GM12878 (cell line): ENCODE results near the gene DDR2. TPM values are rescaled to one million over a fixed set of nuclear protein-coding genes. Genes with fewer than 3 reads are reported as not detected.
A peak's percentile ranks its signal among the peaks of the same experiment; 100 is the strongest.
"Not testable (repeated sequence)": the region's sequence is repeated elsewhere in the genome, so short reads cannot be mapped to it uniquely, and the experiment has no call there.

Source experiments
- ATAC-seq: fragments of 200-7000 bp; cut with Tn5 transposase; 3 replicates; pipeline ENCODE4 v1.9.1; 2020; ENCODE audit warnings: mild to moderate bottlenecking, moderate library complexity
- BruUV-seq: library from RNA; stranded (reverse); fragments of 400-500 nt; replicated peaks from 2 replicates; lab custom pipeline; 2021; lab: Mats Ljungman, UMichigan
- CTCF ChIA-PET: fragments of 300-600 bp; sonication (Branson Sonifier 250); formaldehyde crosslinking; extraction: SDS; loops from one replicate; lab custom pipeline; 2021; ENCODE audit warnings: inconsistent platforms; lab: Yijun Ruan, JAX
- POLR2A ChIA-PET: fragments of 350-600 bp; formaldehyde crosslinking; extraction: SDS; loops from one replicate; lab custom pipeline; 2021; ENCODE audit warnings: inconsistent platforms; lab: Charles Lee
- RAD21 ChIA-PET: fragments of 300-600 bp; sonication (Branson Sonifier 250); formaldehyde crosslinking; loops from one replicate; lab custom pipeline; 2023; ENCODE audit warnings: antibody characterized with exemption; ENCODE audit not compliant: unreplicated experiment; lab: Charles Lee
- SMC1A ChIA-PET: fragments of 300-600 bp; sonication (Branson Sonifier 250); formaldehyde crosslinking; loops from one replicate; lab custom pipeline; 2023; ENCODE audit not compliant: unreplicated experiment, uncharacterized antibody; lab: Charles Lee
- DNase-seq: peaks from one replicate; pipeline ENCODE4 v3.0.0-alpha.2; 2011; ENCODE audit warnings: low read depth, low spot score
- FAIRE-seq: peaks from 3 replicates; lab custom pipeline; 2011; peaks lifted over from hg19 to GRCh38; lab: Jason Lieb, UNC
- H2AFZ ChIP-seq: 2 replicates; pipeline ENCODE4 v1.6.0; 2011; ENCODE audit warnings: low read depth, low read length, control low read depth; ENCODE audit not compliant: control insufficient read depth
- H3K27ac ChIP-seq: 2 replicates; pipeline ENCODE4 v1.5.1; 2011; ENCODE audit warnings: control low read depth; ENCODE audit not compliant: control insufficient read depth, insufficient read depth
- H3K27me3 ChIP-seq, 2 experiments: replicated peaks in 1 of 2; 2 replicates each; pipeline versions ENCODE4 v1.6.0 to v1.6.1; 2011; ENCODE audit warnings: low read length in 1 of 2; ENCODE audit not compliant: control insufficient read depth in 2 of 2, insufficient read depth in 2 of 2
- H3K36me3 ChIP-seq, 2 experiments: 2 replicates each; pipeline ENCODE4 v1.5.1; 2011; ENCODE audit warnings: low read length in 1 of 2; ENCODE audit not compliant: control insufficient read depth in 2 of 2, insufficient read depth in 2 of 2
- H3K4me1 ChIP-seq: 2 replicates; pipeline ENCODE4 v1.6.1; 2011; ENCODE audit warnings: mild to moderate bottlenecking, low read length, moderate library complexity, mixed read lengths; ENCODE audit not compliant: control insufficient read depth, insufficient read depth
- H3K4me2 ChIP-seq: 2 replicates; pipeline ENCODE4 v1.6.0; 2011; ENCODE audit warnings: control low read depth; ENCODE audit not compliant: control insufficient read depth, insufficient read depth
- H3K4me3 ChIP-seq: fragments of 200-600 bp; sonication (generic); 2 replicates; pipeline ENCODE4 v1.5.1; 2016
- H3K79me2 ChIP-seq: 2 replicates; pipeline ENCODE4 v1.6.0; 2011; ENCODE audit warnings: low read length; ENCODE audit not compliant: control insufficient read depth, insufficient read depth
- H3K9ac ChIP-seq: 2 replicates; pipeline ENCODE4 v1.8.0; 2011; ENCODE audit warnings: low read length, control low read depth, mixed read lengths; ENCODE audit not compliant: control insufficient read depth, insufficient read depth
- H3K9me3 ChIP-seq: replicated peaks from 3 replicates; pipeline ENCODE4 v1.5.1; 2011; ENCODE audit warnings: mild to moderate bottlenecking, low read length; ENCODE audit not compliant: control insufficient read depth, insufficient read depth
- H4K20me1 ChIP-seq: 2 replicates; pipeline ENCODE4 v1.6.0; 2011; ENCODE audit not compliant: control insufficient read depth, insufficient read depth
- RAD21 ChIP-seq: IDR thresholded peaks from 2 replicates; pipeline ENCODE4 v1.6.1; 2011; ENCODE audit warnings: mild to moderate bottlenecking, low read depth, low read length, moderate library complexity; ENCODE audit not compliant: insufficient read depth
- SMC3 ChIP-seq: IDR thresholded peaks from 2 replicates; pipeline ENCODE4 v1.6.1; 2011; ENCODE audit warnings: low read length, improper control_type of control experiment, borderline replicate concordance
- WGBS: methylation state at CpG from one replicate; pipeline ENCODE4 v1.1.6; 2016; ENCODE audit warnings: low lambda C conversion rate; ENCODE audit not compliant: insufficient replicate concordance, insufficient coverage; ENCODE audit errors: missing lambda C conversion rate; 5-methylcytosine and 5-hydroxymethylcytosine counted together
- in situ Hi-C: fragments of 300-500 bp; cut with MboI; formaldehyde crosslinking; loops from 9 replicates; pipeline ENCODE4 v1.14.3; 2018; ENCODE audit warnings: mixed read lengths
- intact Hi-C: fragments of 100-400 bp; cut with micrococcal nuclease; formaldehyde crosslinking; loops from one replicate; pipeline ENCODE4 v1.14.2; 2022; ENCODE audit not compliant: unreplicated experiment
- polyA plus RNA-seq, 11 experiments: library from polyadenylated mRNA; depleted of rRNA in 4 of 11; unstranded in 6 of 11; stranded (reverse) in 5 of 11; fragments of >200 nt; fragmentation: Nextera tagmentation in 4 of 11; fragmentation: Illumina TruSeq in 1 of 11; extraction: Ambion mirVana in 4 of 11; extraction: Trizol in 1 of 11; gene quantifications; 1 replicate in 1 of 11; 2 replicates in 10 of 11; pipeline versions ENCODE4 v1.2.1 to v1.2.3, GENCODE V29; 2011 to 2016; ENCODE audit warnings: inconsistent platforms in 2 of 11, missing spikeins in 2 of 11, low read depth in 1 of 11
- total RNA-seq, 4 experiments: library from RNA; depleted of rRNA in 3 of 4; stranded (reverse); fragments of >200 nt in 3 of 4; fragmentation: Illumina TruSeq in 1 of 4; extraction: Trizol in 1 of 4; gene quantifications; 2 replicates each; pipeline versions ENCODE4 v1.2.1 to v1.2.3, GENCODE V29; 2013 to 2021
- TF ChIP-seq, protein P1 (sequence below), 3 experiments: IDR thresholded peaks in 2 of 3; conservative IDR thresholded peaks in 1 of 3; 2 replicates each; pipeline ENCODE4 v1.5.1; 2011; ENCODE audit warnings: low read depth in 3 of 3, low read length in 3 of 3, mild to moderate bottlenecking in 3 of 3, control low read depth in 2 of 3, moderate library complexity in 2 of 3, inconsistent platforms in 1 of 3, mixed read lengths in 1 of 3; ENCODE audit not compliant: control insufficient read depth in 2 of 3, insufficient read depth in 1 of 3; ENCODE audit errors: extremely low read depth in 1 of 3

Gene DDR2
- total and polyA plus RNA-seq, 10 of the 15 experiments (the other 5 are each of a cell fraction or from before 2014, with no cell fraction given) = 1.9 to 8.8 (median 5.5) TPM

DNA sequence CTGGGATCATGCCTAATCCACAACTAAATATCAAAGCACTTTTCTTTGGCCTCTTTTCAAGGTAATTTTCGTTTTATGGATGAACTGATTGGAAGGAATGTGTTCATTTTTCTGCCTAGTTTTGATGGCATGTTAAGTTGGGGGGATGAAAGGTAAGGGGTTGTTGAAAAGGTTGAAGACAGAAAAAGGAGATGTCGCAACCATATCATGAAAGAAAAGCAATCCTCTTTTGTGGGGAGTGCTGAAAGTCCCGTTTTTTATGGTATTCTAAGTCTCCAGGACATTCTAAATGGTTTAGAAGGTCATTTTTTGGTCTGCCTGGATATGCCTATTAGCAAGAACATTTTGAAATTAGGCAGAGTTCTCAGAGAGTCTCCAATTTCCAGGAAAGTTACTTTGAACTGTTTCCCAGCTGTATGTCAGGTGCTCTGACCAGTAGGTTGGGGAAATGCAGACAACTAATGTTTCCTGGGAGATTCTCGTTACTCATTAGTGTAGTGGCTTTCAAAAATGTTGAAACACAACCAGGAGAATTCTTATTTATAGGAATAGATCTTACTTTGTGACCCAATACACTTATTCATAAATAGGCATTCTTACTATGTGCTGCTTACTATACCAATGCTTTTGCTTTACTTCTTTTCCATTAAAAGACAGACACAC, 164.5 kb downstream of the DDR2 start:
- 49% methylated on average over 4 of the region's 4 CpGs for WGBS

DNA sequence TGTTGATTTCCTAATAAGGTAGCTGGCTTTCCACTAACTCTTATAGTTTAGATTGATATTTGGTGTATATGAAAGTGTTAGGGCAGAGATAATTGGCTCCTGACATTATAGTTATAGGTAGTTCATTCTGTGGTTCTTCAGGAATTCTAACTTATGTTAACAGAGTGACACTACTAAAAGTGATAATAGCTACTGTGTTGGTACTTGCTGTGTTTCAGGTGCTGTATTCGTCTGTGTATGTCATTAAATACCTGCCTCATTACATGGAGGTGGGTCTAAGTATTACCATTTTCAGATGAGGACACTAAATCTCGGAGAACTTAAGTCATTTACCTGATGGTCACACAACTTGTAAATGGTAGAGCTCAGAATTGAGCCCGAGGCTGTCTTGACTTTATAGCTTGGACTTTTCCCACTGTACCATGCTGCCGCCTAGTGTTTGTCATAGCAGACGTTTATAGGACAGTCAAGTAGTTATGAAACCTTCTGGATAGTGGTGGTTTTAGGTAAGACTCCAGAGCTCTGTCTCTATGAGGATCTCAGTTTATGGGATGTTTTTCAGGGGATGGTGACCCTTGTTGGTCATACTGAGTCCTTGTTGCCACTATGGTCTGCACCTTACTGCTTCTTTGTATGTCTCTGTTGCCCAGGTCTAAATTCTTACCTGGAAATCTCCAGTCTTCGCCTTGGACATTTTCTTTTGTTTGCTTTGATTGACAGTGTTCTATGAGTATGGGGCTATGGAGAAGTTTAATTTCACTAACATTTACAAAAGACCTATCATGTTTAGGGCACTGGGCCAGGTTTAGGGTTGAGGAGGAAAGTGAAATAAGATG, 167.9 kb downstream of the DDR2 start:
- ChIA-PET POLR2A (interaction anchor here (0.5 kb wide), 1 partner anchor 51 kb away, joined by 5 read pairs; no protein-coding TSS in a partner anchor), SMC1A (interaction anchor here (0.7 to 4.5 kb wide), 20 partner anchors 18 to 443 kb away, joined by 3 to 47 read pairs (median 4); partner anchors contain the start of gene DDR2), RAD21 (interaction anchor here (0.7 to 2.2 kb wide), 17 partner anchors 54 to 744 kb away, joined by 3 to 36 read pairs (median 4); partner anchors contain the start of genes DDR2 and UAP1), CTCF (interaction anchor here (0.7 to 2.3 kb wide), 28 partner anchors 12 to 744 kb away, joined by 3 to 55 read pairs (median 4); partner anchors contain the start of gene DDR2)
- not testable (repeated sequence) for H3K27me3 ChIP-seq, H4K20me1 ChIP-seq, H3K27ac ChIP-seq, H3K4me1 ChIP-seq, H3K36me3 ChIP-seq, DNase-seq, H3K79me2 ChIP-seq, H2AFZ ChIP-seq, H3K4me3 ChIP-seq, FAIRE-seq, H3K4me2 ChIP-seq, H3K9ac ChIP-seq, H3K9me3 ChIP-seq, BruUV-seq
- WGBS = 75% methylated on average over 6 of the region's 6 CpGs
- ATAC-seq = peak; percentile 93
- in situ Hi-C loops (loop anchor here (5.0 kb wide), 1 partner anchor 178 kb away; no protein-coding TSS in a partner anchor), intact Hi-C loops (loop anchor here (1.0 to 10.0 kb wide), 3 partner anchors 187 to 443 kb away; partner anchors contain the start of gene UHMK1)
- TF ChIP-seq SMC3 (peak; percentile 43; the same call in 1 of the 2 replicates), RAD21 (peak; percentile 69)
- TF ChIP-seq, protein P1, sequence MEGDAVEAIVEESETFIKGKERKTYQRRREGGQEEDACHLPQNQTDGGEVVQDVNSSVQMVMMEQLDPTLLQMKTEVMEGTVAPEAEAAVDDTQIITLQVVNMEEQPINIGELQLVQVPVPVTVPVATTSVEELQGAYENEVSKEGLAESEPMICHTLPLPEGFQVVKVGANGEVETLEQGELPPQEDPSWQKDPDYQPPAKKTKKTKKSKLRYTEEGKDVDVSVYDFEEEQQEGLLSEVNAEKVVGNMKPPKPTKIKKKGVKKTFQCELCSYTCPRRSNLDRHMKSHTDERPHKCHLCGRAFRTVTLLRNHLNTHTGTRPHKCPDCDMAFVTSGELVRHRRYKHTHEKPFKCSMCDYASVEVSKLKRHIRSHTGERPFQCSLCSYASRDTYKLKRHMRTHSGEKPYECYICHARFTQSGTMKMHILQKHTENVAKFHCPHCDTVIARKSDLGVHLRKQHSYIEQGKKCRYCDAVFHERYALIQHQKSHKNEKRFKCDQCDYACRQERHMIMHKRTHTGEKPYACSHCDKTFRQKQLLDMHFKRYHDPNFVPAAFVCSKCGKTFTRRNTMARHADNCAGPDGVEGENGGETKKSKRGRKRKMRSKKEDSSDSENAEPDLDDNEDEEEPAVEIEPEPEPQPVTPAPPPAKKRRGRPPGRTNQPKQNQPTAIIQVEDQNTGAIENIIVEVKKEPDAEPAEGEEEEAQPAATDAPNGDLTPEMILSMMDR (IDR thresholded peaks at IDR 0.05 in 2 of 3, conservative IDR thresholded peaks at IDR 0.05 in 1 of 3; ENCODE audit: control insufficient read depth in 2 of 3, extremely low read depth in 1 of 3, insufficient read depth in 1 of 3, low read depth in 3 of 3, low read length in 3 of 3) = peak; percentile 17 to 47 (median 42); a peak in 3 of 6 replicates

More for the DNA sequence above, 164.5 kb downstream of the DDR2 start:
- BruUV-seq, H3K4me3 ChIP-seq, in situ Hi-C loops, ATAC-seq, H3K9ac ChIP-seq, DNase-seq, H3K79me2 ChIP-seq, H3K4me1 ChIP-seq, H3K27ac ChIP-seq, H4K20me1 ChIP-seq, POLR2A ChIA-PET, H3K27me3 ChIP-seq, CTCF ChIA-PET, H3K4me2 ChIP-seq, H2AFZ ChIP-seq, intact Hi-C loops, RAD21 ChIA-PET, H3K9me3 ChIP-seq, H3K36me3 ChIP-seq, FAIRE-seq: not testable (repeated sequence)
- SMC1A ChIA-PET = interaction anchor here (1.3 kb wide), 1 partner anchor 170 kb away, joined by 3 read pairs; no protein-coding TSS in a partner anchor

DNA sequence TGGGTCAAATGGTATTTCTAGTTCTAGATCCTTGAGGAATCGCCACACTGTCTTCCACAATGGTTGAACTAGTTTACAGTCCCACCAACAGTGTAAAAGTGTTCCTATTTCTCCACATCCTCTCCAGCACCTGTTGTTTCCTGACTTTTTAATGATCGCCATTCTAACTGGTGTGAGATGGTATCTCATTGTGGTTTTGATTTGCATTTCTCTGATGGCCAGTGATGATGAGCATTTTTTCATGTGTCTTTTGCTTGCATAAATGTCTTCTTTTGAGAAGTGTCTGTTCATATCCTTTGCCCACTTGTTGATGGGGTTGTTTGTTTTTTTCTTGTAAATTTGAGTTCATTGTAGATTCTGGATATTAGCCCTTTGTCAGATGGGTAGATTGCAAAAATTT, 175.2 kb downstream of the DDR2 start:
- intact Hi-C loops = loop anchor here (10.0 kb wide), 1 partner anchor 313 kb away; the partner anchor contains the start of gene UHMK1
- H3K27me3 ChIP-seq, POLR2A ChIA-PET, H3K79me2 ChIP-seq, SMC1A ChIA-PET, CTCF ChIA-PET, H3K9me3 ChIP-seq, H3K4me1 ChIP-seq, H3K4me2 ChIP-seq, BruUV-seq, in situ Hi-C loops, H2AFZ ChIP-seq, H3K4me3 ChIP-seq, ATAC-seq, H3K36me3 ChIP-seq, H4K20me1 ChIP-seq, H3K27ac ChIP-seq, RAD21 ChIA-PET, DNase-seq, H3K9ac ChIP-seq, FAIRE-seq: not testable (repeated sequence)
- 100% methylated on average over 1 of the region's 2 CpGs for WGBS
